ENCODE data around the gene TECPR1.

The TECPR1 gene

GRCh38 chr7:98209166-98209920, 42.7 kb downstream of the TECPR1 start:
- H3K4me3 ChIP-seq (ENCODE audit: low read depth, low read length) = no peak overlapping the region
- no peak for TF ChIP-seq CTCF (IDR thresholded peaks at IDR 0.05; ENCODE audit: insufficient read depth, low read depth, low read length, missing control alignments)
- DNase-seq (ENCODE audit: low read depth) = no peak

GRCh38 chr7:98206451-98207330, 45.3 kb downstream of the TECPR1 start:
- DNase-seq (ENCODE audit: low read depth) = no peak
- H3K4me3 ChIP-seq (ENCODE audit: low read depth, low read length) = no peak overlapping the region
- TF ChIP-seq CTCF (IDR thresholded peaks at IDR 0.05; ENCODE audit: insufficient read depth, low read depth, low read length, missing control alignments) = no peak

GRCh38 chr7:98205162-98205845, 46.7 kb downstream of the TECPR1 start:
- DNase-seq (ENCODE audit: low read depth) = no peak

GRCh38 chr7:98204670-98205069, 47.4 kb downstream of the TECPR1 start:
- TF ChIP-seq CTCF (IDR thresholded peaks at IDR 0.05; ENCODE audit: insufficient read depth, low read depth, low read length, missing control alignments) = no peak
- DNase-seq (ENCODE audit: low read depth) = no peak

More at GRCh38 chr7:98205162-98205845, 46.7 kb downstream of the TECPR1 start:
- no peak overlapping the region for H3K4me3 ChIP-seq (ENCODE audit: low read depth, low read length)
- no peak for TF ChIP-seq CTCF (IDR thresholded peaks at IDR 0.05; ENCODE audit: insufficient read depth, low read depth, low read length, missing control alignments)

GRCh38 chr7:98203964-98204605, 47.9 kb downstream of the TECPR1 start:
- peak overlapping the region; percentile 45 for H3K4me3 ChIP-seq (ENCODE audit: low read depth, low read length)
- no peak for DNase-seq (ENCODE audit: low read depth)
- TF ChIP-seq CTCF (IDR thresholded peaks at IDR 0.05; ENCODE audit: insufficient read depth, low read depth, low read length, missing control alignments) = no peak

More at GRCh38 chr7:98204670-98205069, 47.4 kb downstream of the TECPR1 start:
- no peak overlapping the region for H3K4me3 ChIP-seq (ENCODE audit: low read depth, low read length)

- peak; percentile 83 for DNase-seq (ENCODE audit: low read depth)
- TF ChIP-seq CTCF (IDR thresholded peaks at IDR 0.05; ENCODE audit: insufficient read depth, low read depth, low read length, missing control alignments) = no peak
- peak overlapping the region; percentile 45 for H3K4me3 ChIP-seq (ENCODE audit: low read depth, low read length)
These were observed 48.6 kb downstream of the TECPR1 start for GRCh38 chr7:98203261-98203963.

Data from GM12865 (cell line).